ENCODE data around the gene ANKS1A. TPM values are rescaled to one million over a fixed set of nuclear protein-coding genes. Genes with fewer than 3 reads are reported as not detected.

Gene ANKS1A
- total RNA-seq, 4 donors from 2014 or later = 5.3 to 8.6 (median 7.0) TPM

DNA sequence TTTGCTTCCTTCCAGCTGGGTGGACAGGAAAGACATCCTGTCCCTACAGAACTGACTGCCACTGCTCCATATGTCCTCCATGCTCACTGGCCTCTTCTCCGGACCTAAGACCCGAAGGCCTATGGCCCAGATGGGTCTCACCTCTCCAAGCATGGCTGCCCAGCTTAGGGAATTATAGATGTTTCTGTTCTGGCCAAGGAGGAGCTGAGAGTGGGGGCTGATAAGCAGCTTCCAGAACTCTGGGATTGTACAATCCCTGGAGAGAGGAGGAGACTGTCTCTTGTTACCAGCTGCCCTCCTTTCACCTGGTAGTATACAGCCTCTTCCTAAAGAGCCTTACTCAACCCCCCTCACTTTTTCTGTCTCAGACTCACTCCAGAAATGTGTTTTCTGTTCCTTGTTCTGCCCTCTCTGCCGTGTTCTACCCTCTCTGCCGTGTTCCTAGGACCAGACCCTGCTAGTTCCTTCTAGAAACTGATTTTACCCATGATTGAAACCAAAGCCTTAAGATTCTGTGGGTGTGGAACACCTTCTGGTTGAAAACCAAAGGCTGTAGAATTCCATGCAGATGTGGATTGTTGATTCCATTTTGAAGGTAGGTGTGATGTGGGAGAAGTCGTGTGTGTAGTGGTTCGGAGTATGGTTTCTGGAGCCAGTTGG, 28.7 kb downstream of the ANKS1A start:
- no peak for DNase-seq

DNA sequence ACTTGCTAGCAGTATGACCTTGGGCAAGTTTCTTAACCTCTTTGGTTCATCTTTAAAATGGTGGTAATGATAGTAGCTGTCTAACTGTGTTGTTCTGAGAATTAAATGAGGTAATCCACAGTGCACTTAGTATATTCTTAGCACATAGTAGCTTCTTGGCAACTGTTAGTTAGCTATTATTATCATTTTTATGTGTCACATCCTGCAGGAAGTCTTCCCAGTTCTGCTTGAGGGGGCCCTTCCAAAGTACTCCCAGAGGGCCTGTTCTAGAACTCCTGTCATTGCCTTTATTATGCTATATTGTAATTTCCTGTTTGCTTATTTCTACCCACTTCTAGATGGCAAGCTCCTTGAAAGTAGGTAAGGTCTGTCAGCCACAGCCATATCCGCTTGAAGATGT, 30.6 kb downstream of the ANKS1A start:
- no peak overlapping the region for H3K4me3 ChIP-seq
- peaks cover 15 to 48% of the 10 kb centered on the region in 2 donors for H3K4me1 ChIP-seq
- peak overlapping the region in 2 of 4 donors; percentile 31 to 64 for H3K27ac ChIP-seq
- DNase-seq = no peak
- ATAC-seq = peak; percentile 44 to 45
- TF ChIP-seq POLR2A (IDR thresholded peaks at IDR 0.05) = no peak
- TF ChIP-seq, protein P1, sequence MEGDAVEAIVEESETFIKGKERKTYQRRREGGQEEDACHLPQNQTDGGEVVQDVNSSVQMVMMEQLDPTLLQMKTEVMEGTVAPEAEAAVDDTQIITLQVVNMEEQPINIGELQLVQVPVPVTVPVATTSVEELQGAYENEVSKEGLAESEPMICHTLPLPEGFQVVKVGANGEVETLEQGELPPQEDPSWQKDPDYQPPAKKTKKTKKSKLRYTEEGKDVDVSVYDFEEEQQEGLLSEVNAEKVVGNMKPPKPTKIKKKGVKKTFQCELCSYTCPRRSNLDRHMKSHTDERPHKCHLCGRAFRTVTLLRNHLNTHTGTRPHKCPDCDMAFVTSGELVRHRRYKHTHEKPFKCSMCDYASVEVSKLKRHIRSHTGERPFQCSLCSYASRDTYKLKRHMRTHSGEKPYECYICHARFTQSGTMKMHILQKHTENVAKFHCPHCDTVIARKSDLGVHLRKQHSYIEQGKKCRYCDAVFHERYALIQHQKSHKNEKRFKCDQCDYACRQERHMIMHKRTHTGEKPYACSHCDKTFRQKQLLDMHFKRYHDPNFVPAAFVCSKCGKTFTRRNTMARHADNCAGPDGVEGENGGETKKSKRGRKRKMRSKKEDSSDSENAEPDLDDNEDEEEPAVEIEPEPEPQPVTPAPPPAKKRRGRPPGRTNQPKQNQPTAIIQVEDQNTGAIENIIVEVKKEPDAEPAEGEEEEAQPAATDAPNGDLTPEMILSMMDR (IDR thresholded peaks at IDR 0.05 in 4 of 5, conservative IDR thresholded peaks at IDR 0.05 in 1 of 5) = no peak
- no peaks in the 10 kb centered on the region for H3K27me3 ChIP-seq
- H3K36me3 ChIP-seq = no peaks in the 10 kb centered on the region
- no peaks in the 10 kb centered on the region for H3K9me3 ChIP-seq
- intact Hi-C loops (cut with DNase I; ENCODE audit: low total_unique reads) = no loop called here
- in situ Hi-C loops (cut with MboI; ENCODE audit: low sequenced_read_pairs in 4 of 4) = no loop called here

More for the DNA sequence above, 28.7 kb downstream of the ANKS1A start:
- TF ChIP-seq, protein P1 (IDR thresholded peaks at IDR 0.05 in 4 of 5, conservative IDR thresholded peaks at IDR 0.05 in 1 of 5) = no peak
- no peak for TF ChIP-seq POLR2A (IDR thresholded peaks at IDR 0.05)
- Histone ChIP-seq H3K27ac (peak overlapping the region in 1 of 4 donors; percentile 19), H3K36me3 (no peaks in the 10 kb centered on the region), H3K4me3 (no peak overlapping the region), H3K4me1 (peaks cover 15 to 52% of the 10 kb centered on the region in 2 donors), H3K9me3 (no peaks in the 10 kb centered on the region), H3K27me3 (no peaks in the 10 kb centered on the region)
- intact Hi-C loops (cut with DNase I; ENCODE audit: low total_unique reads) = no loop called here
- in situ Hi-C loops (cut with MboI; ENCODE audit: low sequenced_read_pairs in 4 of 4) = no loop called here
- no peak for ATAC-seq

DNA sequence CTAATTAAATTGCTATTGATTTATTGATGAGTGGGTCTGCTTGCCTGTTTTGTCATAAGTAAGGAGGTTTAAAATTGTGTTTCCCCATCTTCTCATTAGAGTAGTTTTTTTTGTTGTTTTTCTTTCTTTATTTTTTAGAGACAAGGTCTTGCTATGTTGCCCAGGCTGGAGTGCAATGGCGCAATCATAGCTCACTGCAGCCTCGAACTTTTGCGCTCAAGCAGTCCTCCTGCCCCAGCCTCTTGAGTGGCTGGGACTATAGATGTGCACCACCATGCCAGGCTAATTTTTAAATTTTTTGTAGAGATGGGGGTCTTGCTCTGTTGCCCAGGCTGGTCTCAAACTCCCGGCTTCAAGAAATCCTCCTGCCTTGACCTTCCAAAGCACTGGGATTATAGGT, 31.0 kb downstream of the ANKS1A start:
- in situ Hi-C loops (cut with MboI; ENCODE audit: low sequenced_read_pairs in 4 of 4) (no loop called here), intact Hi-C loops (cut with DNase I; ENCODE audit: low total_unique reads) (no loop called here)
- Histone ChIP-seq H3K27me3 (no peaks in the 10 kb centered on the region), H3K4me3 (no peak overlapping the region), H3K27ac (no peak overlapping the region), H3K36me3 (no peaks in the 10 kb centered on the region), H3K9me3 (no peaks in the 10 kb centered on the region), H3K4me1 (peaks cover 13 to 44% of the 10 kb centered on the region in 2 donors)
- ATAC-seq = no peak
- TF ChIP-seq POLR2A (IDR thresholded peaks at IDR 0.05) = no peak
- TF ChIP-seq, protein P1 (IDR thresholded peaks at IDR 0.05 in 4 of 5, conservative IDR thresholded peaks at IDR 0.05 in 1 of 5) = no peak
- DNase-seq = no peak

DNA sequence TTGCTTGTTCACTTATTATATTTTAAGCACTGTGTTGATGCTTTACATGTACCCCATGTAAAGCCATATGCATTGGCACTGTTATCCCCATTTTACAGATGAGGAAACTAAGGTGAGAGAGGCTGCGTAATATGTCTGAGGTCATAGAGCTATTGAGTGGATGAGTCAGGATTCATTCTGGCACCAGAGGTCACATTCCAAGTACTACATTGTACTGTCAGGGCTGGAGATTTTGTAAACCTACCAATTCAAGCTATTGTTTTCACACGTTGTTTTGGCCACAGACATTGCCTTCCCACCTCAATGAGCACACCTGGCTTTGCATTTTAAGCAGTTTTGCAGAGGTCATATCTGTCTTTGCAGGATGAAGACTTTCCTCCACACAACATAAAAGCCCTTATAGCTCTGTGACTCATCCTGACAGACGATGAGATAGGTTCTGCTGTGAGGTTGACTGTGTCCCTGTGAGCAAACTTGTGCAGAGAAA, 33.2 kb downstream of the ANKS1A start:
- Histone ChIP-seq H3K27ac (no peak overlapping the region), H3K36me3 (no peaks in the 10 kb centered on the region), H3K9me3 (no peaks in the 10 kb centered on the region), H3K4me1 (peaks cover 5 to 24% of the 10 kb centered on the region in 2 donors), H3K4me3 (no peak overlapping the region), H3K27me3 (no peaks in the 10 kb centered on the region)
- ATAC-seq = no peak
- intact Hi-C loops (cut with DNase I; ENCODE audit: low total_unique reads) (no loop called here), in situ Hi-C loops (cut with MboI; ENCODE audit: low sequenced_read_pairs in 4 of 4) (no loop called here)
- DNase-seq = no peak
- TF ChIP-seq POLR2A (IDR thresholded peaks at IDR 0.05) = no peak
- TF ChIP-seq, protein P1 (IDR thresholded peaks at IDR 0.05 in 4 of 5, conservative IDR thresholded peaks at IDR 0.05 in 1 of 5) = no peak
